T-helper 17 cell (primary cell): ENCODE results near the gene MAP3K13. TPM values are rescaled to one million over a fixed set of nuclear protein-coding genes. Genes with fewer than 3 reads are reported as not detected.

ENCODE experiments used
- ATAC-seq: fragments of 150-1000 bp; cut with Tn5 transposase; 2 replicates; pipeline ENCODE4 v1.10.0; 2021; ENCODE audit warnings: mild to moderate bottlenecking, moderate library complexity
- DNase-seq, 3 donors: peaks; one replicate each; pipeline versions ENCODE4 v3.0.0 to v3.0.0-alpha.2; 2020 to 2021
- H3K9me3 ChIP-seq: one replicate; pipeline ENCODE4 v1.7.0; 2013; ENCODE audit warnings: low read length, mild to moderate bottlenecking; ENCODE audit not compliant: control insufficient read depth, poor library complexity, severe bottlenecking
- H3K27ac Mint-ChIP-seq: one replicate; pipeline ENCODE4 v1.8.0; 2022; ENCODE audit warnings: mild to moderate bottlenecking, moderate library complexity, mixed read lengths
- H3K27me3 Mint-ChIP-seq: one replicate; pipeline ENCODE4 v1.8.0; 2022; ENCODE audit warnings: mixed read lengths
- H3K36me3 Mint-ChIP-seq: one replicate; pipeline ENCODE4 v1.8.0; 2022; ENCODE audit warnings: low read depth, mixed read lengths
- H3K4me1 Mint-ChIP-seq: one replicate; pipeline ENCODE4 v1.8.0; 2022; ENCODE audit warnings: mild to moderate bottlenecking, mixed read lengths
- H3K4me3 Mint-ChIP-seq: one replicate; pipeline ENCODE4 v1.8.0; 2022; ENCODE audit warnings: mild to moderate bottlenecking, moderate library complexity, mixed read lengths
- total RNA-seq, 4 donors: library from RNA in 2 of 4; stranded (reverse) in 2 of 4; gene quantifications; one replicate each; pipeline ENCODE4 v1.2.3 and lab custom pipeline; 2022 to 2026

The MAP3K13 gene
- total RNA-seq, 2 donors from 2014 or later, result 6.8 to 8.1 TPM

DNA sequence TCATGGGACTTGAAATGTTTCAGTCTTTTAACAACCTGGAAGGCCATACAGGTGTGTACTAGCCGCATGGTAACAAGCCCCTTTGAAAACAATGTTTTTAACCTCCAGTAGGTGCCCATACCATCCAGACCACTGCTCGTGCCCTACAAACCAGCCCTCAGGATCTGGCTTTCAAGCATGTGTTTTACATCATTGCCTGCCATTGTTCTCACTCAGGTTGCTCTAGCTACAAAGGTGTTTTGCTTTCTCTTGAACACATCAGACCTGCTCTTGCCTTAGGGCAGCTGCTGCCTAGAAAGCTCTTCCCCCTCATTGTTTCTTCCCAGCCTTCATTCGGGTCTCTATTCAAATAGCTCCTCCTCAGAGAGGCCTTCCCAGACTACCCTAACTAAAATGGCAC, 32.3 kb upstream of the MAP3K13 start:
- H3K9me3 ChIP-seq, result no peaks in the 10 kb centered on the region
- no peak overlapping the region for H3K4me3 Mint-ChIP-seq
- H3K4me1 Mint-ChIP-seq, result peaks cover 2% of the 10 kb centered on the region
- DNase-seq (no peak), ATAC-seq (no peak)
- no peaks in the 10 kb centered on the region for H3K36me3 Mint-ChIP-seq
- no peak overlapping the region for H3K27ac Mint-ChIP-seq
- no peaks in the 10 kb centered on the region for H3K27me3 Mint-ChIP-seq

GRCh38 chr3:185332026-185332735, 30.8 kb upstream of the MAP3K13 start:
- H3K36me3 Mint-ChIP-seq, result peaks cover 2% of the 10 kb centered on the region
- H3K4me1 Mint-ChIP-seq, result peaks cover 2% of the 10 kb centered on the region
- H3K27ac Mint-ChIP-seq, result no peak overlapping the region
- DNase-seq (no peak), ATAC-seq (peak; percentile 28)
- H3K27me3 Mint-ChIP-seq, result peaks cover 1% of the 10 kb centered on the region
- no peaks in the 10 kb centered on the region for H3K9me3 ChIP-seq
- H3K4me3 Mint-ChIP-seq, result no peak overlapping the region

GRCh38 chr3:185335799-185336198, 27.1 kb upstream of the MAP3K13 start:
- DNase-seq (no peak), ATAC-seq (no peak)
- H3K4me1 Mint-ChIP-seq, result peaks cover 2% of the 10 kb centered on the region
- H3K36me3 Mint-ChIP-seq, result peaks cover 2% of the 10 kb centered on the region
- no peak overlapping the region for H3K4me3 Mint-ChIP-seq
- H3K27me3 Mint-ChIP-seq, result peaks cover 5% of the 10 kb centered on the region
- H3K27ac Mint-ChIP-seq, result no peak overlapping the region
- no peaks in the 10 kb centered on the region for H3K9me3 ChIP-seq

DNA sequence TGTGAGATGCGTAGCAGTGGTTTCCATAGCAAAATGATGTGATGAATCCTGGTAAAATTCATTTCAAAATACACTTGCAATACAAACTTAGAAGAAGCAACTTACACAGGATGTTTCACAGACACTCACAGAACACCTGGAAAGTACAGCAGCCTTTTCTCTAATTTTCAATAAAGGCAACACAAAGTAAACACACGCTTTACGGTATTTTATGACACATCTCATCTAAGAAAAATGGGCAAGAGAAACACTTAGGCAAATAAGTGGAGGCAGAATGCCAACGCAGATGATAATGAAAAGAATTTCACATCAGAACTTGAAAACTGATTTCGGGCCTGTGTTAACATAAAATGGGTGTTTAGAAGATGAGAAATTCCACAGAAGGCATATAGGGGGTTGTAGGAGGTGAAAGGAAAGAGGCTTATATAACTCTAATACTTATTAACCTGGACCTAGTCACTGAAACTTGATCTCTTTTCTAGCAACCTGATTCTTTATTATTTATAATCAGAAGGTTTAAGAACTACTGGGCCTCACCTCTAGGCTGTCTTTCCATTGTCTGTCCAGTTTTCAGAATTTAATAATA, 25.6 kb upstream of the MAP3K13 start:
- peaks cover 2% of the 10 kb centered on the region for H3K36me3 Mint-ChIP-seq
- no peak for DNase-seq
- no peak overlapping the region for H3K4me3 Mint-ChIP-seq
- peaks cover 2% of the 10 kb centered on the region for H3K4me1 Mint-ChIP-seq
- ATAC-seq, result no peak
- H3K9me3 ChIP-seq, result no peaks in the 10 kb centered on the region
- H3K27ac Mint-ChIP-seq, result no peak overlapping the region
- peaks cover 5% of the 10 kb centered on the region for H3K27me3 Mint-ChIP-seq

GRCh38 chr3:185339945-185340344, 23.0 kb upstream of the MAP3K13 start:
- H3K4me3 Mint-ChIP-seq, result no peak overlapping the region
- H3K4me1 Mint-ChIP-seq, result peaks cover 9% of the 10 kb centered on the region
- no peak overlapping the region for H3K27ac Mint-ChIP-seq
- DNase-seq, result no peak
- H3K9me3 ChIP-seq, result no peaks in the 10 kb centered on the region
- ATAC-seq, result no peak
- H3K36me3 Mint-ChIP-seq, result peaks cover 5% of the 10 kb centered on the region
- H3K27me3 Mint-ChIP-seq, result peaks cover 5% of the 10 kb centered on the region

GRCh38 chr3:185340751-185341150, 22.2 kb upstream of the MAP3K13 start:
- no peaks in the 10 kb centered on the region for H3K9me3 ChIP-seq
- DNase-seq (no peak), ATAC-seq (no peak)
- peak overlapping the region; percentile 29 for H3K27ac Mint-ChIP-seq
- peaks cover 5% of the 10 kb centered on the region for H3K36me3 Mint-ChIP-seq
- H3K27me3 Mint-ChIP-seq, result peaks cover 5% of the 10 kb centered on the region
- no peak overlapping the region for H3K4me3 Mint-ChIP-seq
- peaks cover 9% of the 10 kb centered on the region for H3K4me1 Mint-ChIP-seq

- peaks cover 9% of the 10 kb centered on the region for H3K4me1 Mint-ChIP-seq
- H3K27me3 Mint-ChIP-seq, result peaks cover 5% of the 10 kb centered on the region
- H3K9me3 ChIP-seq, result no peaks in the 10 kb centered on the region
- H3K36me3 Mint-ChIP-seq, result peaks cover 2% of the 10 kb centered on the region
- ATAC-seq (no peak), DNase-seq (no peak)
- H3K27ac Mint-ChIP-seq, result no peak overlapping the region
- H3K4me3 Mint-ChIP-seq, result no peak overlapping the region
These were observed 21.1 kb upstream of the MAP3K13 start for GRCh38 chr3:185341616-185342458.

DNA sequence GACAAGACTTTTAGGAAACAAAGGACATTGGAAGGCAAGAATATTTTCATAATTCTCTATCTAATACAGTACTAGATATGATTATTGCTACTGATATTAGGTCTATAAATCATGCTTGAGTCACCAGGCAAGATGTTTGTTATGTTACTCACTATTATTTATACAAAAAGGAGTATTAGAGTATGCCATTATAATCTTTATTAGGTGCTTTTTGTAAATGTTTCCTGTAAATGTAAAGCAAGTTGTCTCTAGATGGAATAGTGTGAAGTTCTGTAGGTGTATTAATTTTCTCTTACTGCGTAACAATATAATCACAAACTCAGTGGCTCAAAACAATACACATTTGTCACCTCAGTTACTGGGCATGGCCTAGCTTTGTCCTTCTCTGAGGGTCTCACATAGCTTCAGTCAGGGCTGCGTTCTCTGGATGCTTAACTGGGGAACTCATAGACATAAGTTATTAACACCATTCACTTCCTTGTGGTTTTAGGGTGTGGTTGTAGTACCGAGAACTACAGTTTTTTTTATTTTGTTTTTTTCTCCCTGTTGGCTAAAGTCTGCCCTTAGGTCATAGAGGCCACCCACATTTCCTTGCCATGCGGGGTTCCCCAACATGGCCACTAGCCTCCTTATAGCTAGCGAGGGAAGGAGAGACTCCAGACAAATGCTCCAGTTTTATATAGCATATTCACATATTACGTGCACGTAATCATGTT, 20.3 kb upstream of the MAP3K13 start:
- DNase-seq (no peak), ATAC-seq (peak; percentile 32)
- Mint-ChIP-seq H3K4me3 (no peak overlapping the region), H3K27ac (no peak overlapping the region), H3K27me3 (no peaks in the 10 kb centered on the region), H3K4me1 (peaks cover 9% of the 10 kb centered on the region), H3K36me3 (peaks cover 2% of the 10 kb centered on the region)
- H3K9me3 ChIP-seq, result no peaks in the 10 kb centered on the region

DNA sequence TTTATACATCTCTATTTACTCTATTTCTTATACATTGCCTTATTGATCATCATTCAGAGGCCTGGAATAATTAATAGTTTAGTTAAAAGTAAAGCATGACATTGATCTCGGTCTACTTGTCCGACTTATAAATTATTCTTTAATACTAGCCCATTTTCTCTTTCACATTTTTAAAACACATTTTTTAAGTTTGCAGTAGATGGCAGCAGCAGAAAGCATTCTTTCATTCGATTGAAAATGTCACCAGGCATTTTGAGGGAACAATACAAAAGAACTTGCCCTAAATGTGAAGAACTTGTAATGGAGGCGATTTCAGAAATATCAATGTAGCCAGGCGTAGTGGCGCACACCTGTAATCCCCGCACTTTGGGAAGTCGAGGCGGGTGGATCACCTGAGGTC, 15.5 kb upstream of the MAP3K13 start:
- ATAC-seq, result no peak
- DNase-seq, result no peak
- H3K27ac Mint-ChIP-seq, result no peak overlapping the region
- peaks cover 2% of the 10 kb centered on the region for H3K36me3 Mint-ChIP-seq
- peaks cover 9% of the 10 kb centered on the region for H3K4me1 Mint-ChIP-seq
- no peaks in the 10 kb centered on the region for H3K9me3 ChIP-seq
- no peak overlapping the region for H3K4me3 Mint-ChIP-seq
- peaks cover 15% of the 10 kb centered on the region for H3K27me3 Mint-ChIP-seq

DNA sequence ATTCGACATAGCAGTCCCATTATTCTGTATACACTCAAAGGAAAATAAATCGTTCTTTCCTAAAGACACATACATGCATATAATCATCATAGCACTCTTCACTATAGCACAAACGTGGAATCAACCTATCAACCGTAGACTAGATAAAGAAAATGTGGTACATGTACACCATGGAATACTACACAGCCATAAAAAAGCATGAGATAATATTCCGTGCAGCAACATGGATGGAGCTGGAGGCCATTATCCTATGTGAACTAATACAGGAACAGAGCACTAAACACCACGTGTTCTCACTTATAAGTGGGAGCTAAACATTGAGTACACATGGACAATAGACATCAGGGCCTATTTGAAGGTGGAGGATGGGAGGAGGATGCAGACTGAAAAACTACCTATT, 12.1 kb upstream of the MAP3K13 start:
- no peak for ATAC-seq
- Mint-ChIP-seq H3K27me3 (peaks cover 32% of the 10 kb centered on the region), H3K27ac (no peak overlapping the region), H3K4me3 (no peak overlapping the region), H3K36me3 (no peaks in the 10 kb centered on the region), H3K4me1 (no peaks in the 10 kb centered on the region)
- no peak for DNase-seq
- no peaks in the 10 kb centered on the region for H3K9me3 ChIP-seq

GRCh38 chr3:185351396-185351795, 11.5 kb upstream of the MAP3K13 start:
- peaks cover 33% of the 10 kb centered on the region for H3K27me3 Mint-ChIP-seq
- H3K9me3 ChIP-seq, result no peaks in the 10 kb centered on the region
- no peak for ATAC-seq
- H3K4me3 Mint-ChIP-seq, result no peak overlapping the region
- no peak for DNase-seq
- no peak overlapping the region for H3K27ac Mint-ChIP-seq
- H3K36me3 Mint-ChIP-seq, result no peaks in the 10 kb centered on the region
- no peaks in the 10 kb centered on the region for H3K4me1 Mint-ChIP-seq

GRCh38 chr3:185353225-185353624, 9.7 kb upstream of the MAP3K13 start:
- ATAC-seq (no peak), DNase-seq (no peak)
- no peaks in the 10 kb centered on the region for H3K9me3 ChIP-seq
- Mint-ChIP-seq H3K4me1 (no peaks in the 10 kb centered on the region), H3K27me3 (peaks cover 40% of the 10 kb centered on the region), H3K4me3 (no peak overlapping the region), H3K36me3 (no peaks in the 10 kb centered on the region), H3K27ac (no peak overlapping the region)
